Esophagus squamous epithelium (tissue), 4 donors: ENCODE data around the gene KCTD5.

ENCODE experiments used
- POLR2A ChIP-seq, 4 donors: fragments of 450-650 bp; IDR thresholded peaks; one replicate each; pipeline ENCODE4 v1.6.1; 2017; ENCODE audit warnings: antibody characterized with exemption in 4 of 4, mild to moderate bottlenecking in 4 of 4, moderate library complexity in 3 of 4
- TF ChIP-seq, protein P1 (sequence below), 6 experiments: fragments of 450-650 bp in 4 of 6; fragments of 200-600 bp in 2 of 6; sonication (generic) in 2 of 6; IDR thresholded peaks; one replicate each; pipeline ENCODE4 v1.5.1; 2016 to 2019; ENCODE audit warnings: antibody characterized with exemption in 6 of 6, mild to moderate bottlenecking in 4 of 6, moderate library complexity in 4 of 6

DNA sequence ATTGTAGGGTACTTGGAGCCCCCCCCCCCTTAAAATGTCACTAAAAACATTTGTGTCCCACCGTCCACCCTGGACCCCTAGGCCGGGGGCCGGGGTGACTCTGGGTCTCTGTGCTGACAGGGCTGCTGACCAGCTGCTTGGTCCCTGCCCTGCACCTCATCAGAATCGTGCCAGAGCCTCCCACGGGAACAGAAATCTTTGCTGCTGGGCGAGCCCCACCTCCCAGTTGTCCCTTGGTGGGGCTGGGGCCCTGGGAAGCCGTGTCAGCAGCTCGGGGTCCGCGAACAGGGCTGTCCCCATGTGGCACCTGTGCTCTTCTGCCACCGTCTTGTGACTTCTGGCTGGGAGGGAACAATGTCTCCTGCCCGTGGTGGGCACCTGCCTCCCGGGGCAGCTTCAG, 18.5 kb downstream of the KCTD5 start:
- no peak for TF ChIP-seq POLR2A (IDR thresholded peaks at IDR 0.05)
- TF ChIP-seq, protein P1, sequence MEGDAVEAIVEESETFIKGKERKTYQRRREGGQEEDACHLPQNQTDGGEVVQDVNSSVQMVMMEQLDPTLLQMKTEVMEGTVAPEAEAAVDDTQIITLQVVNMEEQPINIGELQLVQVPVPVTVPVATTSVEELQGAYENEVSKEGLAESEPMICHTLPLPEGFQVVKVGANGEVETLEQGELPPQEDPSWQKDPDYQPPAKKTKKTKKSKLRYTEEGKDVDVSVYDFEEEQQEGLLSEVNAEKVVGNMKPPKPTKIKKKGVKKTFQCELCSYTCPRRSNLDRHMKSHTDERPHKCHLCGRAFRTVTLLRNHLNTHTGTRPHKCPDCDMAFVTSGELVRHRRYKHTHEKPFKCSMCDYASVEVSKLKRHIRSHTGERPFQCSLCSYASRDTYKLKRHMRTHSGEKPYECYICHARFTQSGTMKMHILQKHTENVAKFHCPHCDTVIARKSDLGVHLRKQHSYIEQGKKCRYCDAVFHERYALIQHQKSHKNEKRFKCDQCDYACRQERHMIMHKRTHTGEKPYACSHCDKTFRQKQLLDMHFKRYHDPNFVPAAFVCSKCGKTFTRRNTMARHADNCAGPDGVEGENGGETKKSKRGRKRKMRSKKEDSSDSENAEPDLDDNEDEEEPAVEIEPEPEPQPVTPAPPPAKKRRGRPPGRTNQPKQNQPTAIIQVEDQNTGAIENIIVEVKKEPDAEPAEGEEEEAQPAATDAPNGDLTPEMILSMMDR (IDR thresholded peaks at IDR 0.05), result no peak
